GM19240 (cell line): ENCODE data around the gene UVSSA.
"Not testable (repeated sequence)": the region's sequence is repeated elsewhere in the genome, so short reads cannot be mapped to it uniquely, and the experiment has no call there.

Source experiments
- DNase-seq: peaks from one replicate; pipeline ENCODE4 v3.0.0; 2011; ENCODE audit warnings: low spot score; ENCODE audit not compliant: insufficient read length

The UVSSA gene

DNA sequence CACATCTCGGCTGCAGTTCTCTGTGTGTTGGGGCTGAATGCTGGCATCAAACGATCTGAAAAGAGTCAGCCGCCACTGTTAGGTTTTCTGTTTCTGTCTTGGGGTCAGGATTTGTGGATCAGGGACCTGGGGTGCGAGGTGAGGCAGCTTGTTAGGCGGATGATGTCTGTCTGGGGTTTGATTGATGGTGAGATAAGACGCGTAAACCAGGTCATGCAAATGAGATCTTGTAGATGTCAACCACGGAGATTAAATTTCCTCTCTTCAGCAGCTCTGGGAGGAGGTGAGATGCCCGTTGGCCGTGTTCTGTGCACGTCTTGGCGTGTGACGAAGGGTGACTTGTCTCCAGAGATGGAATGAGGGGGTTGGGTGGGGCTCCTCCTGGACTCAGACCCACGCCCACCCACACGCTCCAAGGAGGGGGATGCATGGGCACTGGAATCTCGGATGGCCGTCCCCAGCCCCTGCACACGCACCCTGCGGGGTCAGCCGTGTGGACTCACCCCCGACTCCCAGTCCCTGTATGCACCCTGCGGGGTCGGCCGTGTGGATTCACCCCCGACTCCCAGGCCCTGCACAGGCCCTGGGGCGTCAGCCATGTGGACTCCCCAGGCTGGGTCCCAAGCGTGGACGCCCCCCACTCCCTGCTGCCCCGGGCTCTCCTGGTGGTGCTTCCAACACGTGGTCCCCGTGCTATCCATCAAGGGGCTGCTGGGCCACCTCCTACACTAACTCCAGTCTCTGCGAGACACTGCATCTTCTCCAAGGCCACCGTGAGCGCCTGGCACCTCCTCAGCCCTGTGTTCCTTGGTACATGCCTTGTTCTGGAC lies 16.0 kb upstream of the UVSSA start:
- no peak for DNase-seq

DNA sequence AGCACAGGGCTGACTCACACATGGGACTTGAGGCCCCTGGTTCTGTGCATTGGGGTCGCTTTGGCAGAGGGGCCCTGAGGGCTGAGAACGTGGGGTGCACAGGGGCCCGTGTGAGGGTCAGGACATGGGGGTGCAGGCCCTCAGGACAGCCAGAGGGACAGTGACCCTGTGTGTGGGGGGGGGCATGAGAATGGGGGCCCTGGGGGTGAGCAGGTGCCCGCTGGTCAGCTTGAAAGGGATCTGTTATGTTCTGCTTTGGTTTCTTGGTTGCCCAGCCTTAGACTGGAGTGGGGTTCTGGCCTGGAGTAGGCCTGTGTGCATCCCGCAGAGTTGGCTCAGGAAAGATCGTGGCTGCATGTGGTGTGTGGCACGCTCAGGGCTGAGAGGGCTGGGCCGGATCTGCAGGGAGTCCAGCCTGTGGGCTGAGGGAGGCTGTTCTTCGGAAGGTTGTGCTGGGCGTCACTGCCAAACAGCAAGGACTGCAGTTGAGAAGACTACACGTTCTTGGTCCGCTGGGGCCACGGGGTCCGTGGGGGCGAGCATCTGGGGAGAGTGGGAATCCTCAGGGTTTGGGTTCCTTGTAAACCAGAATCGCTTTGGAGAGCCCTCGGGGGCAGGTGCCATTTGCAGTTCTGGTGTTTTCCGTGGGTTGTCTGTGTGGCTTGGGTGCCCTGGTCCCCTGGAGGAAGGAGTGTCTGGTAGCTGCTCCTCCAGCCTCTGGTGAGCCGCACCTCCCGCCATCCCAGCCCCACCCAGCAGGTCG lies 15.2 kb upstream of the UVSSA start:
- no peak for DNase-seq

DNA sequence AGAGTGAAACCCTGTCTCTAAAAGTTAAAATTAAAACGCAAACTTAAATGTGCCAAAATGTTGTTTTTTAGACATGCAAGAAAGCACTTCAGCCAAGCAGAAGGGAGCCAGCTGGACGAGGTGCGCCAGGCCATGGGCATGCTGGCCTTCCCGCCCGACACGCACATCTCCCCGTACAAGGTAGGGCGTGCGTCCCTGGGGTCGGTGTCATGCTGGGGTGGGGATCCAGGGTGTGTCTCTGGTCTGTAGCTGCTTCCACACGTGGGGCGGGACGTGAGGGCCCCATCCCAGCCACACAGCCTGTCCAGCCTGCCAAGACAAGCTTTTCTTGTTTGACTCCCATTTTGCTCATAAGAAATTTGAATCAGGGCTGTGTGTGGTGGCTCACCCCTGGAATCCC lies 14.3 kb upstream of the UVSSA start:
- DNase-seq: no peak

DNA sequence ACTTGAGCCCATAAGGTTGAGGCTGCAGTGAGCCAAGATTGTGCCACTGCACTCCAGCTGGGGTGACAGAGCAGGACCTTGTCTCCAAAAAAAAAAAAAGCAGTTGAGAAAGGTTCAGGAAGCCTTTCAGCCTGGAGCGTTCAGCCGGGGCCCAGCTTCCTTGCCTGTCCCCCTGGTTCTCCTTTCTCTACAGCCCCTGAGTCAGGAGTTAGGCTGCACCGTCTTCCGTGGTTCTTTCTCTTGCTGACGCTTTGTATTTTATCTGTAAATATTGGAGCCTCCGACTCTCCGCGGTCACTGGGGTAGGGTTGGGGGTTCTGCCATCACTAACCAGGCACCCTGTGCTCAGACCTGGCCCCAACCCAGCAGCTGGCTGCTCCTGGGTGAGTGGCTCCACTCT lies 13.8 kb upstream of the UVSSA start:
- no peak for DNase-seq

DNA sequence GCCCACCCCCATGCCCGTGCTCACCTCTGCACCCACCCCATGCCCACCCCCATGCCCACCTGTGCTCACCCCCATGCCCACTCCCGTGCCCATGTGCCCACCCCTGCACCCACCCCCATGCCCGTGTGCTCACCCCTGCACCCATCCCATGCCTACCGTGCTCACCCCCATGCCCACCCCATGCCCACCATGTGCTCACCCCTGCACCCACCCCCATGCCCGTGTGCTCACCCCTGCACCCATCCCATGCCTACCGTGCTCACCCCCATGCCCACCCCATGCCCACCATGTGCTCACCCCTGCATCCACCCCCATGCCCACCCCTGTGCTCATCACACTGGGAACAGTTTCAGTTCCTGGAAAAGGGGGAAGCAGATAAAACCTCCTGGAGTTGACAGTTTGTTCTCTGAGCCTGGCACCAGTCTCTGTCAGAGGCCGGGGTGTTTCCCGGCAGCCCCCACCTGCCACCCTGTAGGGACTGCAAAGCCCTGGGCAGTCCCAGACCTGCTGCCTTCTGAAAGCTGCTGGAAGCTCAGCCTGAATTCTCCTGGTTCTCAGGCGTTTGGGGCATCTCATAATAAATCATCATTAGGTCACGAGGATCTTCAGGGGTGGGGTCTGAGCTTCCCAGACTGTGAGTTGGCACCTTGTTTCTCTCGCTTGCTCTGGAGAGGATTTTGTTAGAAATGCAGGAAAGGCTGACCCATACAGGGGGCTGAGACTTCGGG lies 13.0 kb upstream of the UVSSA start:
- not testable (repeated sequence) for DNase-seq

DNA sequence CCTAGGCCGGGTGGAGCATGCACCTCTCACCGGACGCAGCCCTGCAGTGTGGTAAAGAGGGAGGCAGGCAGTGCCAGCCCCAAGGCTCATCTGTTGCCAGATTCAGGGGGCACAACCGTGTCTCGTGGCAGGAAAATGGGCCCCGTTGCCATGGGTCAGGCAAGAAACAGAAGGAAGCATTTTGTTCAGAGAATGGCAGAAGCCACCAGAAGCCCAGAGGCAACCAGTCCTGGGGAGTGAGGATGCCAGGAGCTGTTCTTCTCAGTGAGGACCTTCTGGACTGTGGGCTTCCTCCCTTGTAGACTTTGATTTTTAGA lies 12.5 kb upstream of the UVSSA start:
- no peak for DNase-seq

DNA sequence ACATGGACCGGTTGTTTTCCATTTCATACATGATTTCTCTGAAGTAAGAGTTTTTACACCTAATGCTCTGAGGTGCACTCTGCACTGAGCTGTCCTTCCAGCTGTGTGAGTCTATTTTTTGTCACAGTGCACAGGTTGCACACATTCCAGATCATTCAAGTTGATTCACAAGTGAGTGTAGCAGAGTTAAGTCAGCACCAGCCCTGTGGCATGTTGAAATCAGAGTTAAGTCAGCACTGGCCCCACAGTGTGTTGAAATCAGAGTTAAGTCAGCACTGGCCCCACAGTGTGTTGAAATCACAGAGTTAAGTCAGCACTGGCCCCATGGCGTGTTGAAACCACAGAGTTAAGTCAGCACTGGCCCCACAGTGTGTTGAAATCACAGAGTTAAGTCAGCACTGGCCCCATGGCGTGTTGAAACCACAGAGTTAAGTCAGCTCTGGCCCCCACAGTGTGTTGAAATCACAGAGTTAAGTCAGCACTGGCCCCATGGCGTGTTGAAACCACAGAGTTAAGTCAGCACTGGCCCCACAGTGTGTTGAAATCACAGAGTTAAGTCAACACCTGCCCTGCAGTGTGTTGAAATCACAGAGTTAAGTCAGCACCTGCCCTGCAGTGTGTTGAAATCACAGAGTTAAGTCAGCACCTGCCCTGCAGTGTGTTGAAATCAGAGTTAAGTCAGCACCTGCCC lies 11.7 kb upstream of the UVSSA start:
- DNase-seq: not testable (repeated sequence)

DNA sequence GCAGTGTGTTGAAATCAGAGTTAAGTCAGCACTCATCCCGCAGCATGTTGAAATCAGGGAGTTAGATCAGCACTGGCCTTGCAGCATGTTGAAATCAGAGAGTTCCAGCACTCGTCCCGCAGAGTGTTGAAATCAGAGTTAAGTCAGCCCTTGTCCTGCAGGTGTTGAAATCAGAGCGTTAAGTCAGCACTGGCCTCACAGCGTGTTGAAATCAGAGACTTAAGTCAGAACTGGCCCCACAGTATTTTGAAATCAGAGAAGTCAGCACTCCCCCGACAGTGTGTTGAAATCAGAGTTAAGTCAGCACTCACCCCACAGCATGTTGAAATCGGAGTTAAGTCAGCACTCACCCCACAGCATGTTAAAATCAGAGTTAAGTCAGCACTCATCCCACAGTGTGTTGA lies 10.9 kb upstream of the UVSSA start:
- no peak for DNase-seq

DNA sequence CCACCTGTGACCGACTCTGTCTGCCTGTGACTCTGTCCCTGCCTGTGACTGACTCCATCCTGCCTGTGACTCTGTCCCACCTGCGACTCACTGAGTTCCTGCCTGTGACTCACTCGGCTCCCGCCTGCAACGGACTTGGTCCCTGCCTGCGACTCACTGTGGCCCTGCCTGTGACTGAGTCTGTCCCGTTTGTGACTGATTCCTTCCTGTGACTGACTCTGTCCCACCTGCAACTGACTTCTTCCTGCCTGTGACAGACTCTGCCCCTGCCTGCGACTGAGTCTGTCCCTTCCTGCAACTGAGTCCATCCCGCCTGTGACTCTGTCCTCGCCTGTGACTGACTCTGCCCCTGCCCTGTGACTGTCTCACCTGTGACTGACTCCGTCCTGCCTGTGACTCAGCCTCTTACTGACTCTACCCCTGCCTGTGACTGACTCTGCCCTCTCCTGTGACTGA lies 9.6 kb upstream of the UVSSA start:
- DNase-seq: no peak

DNA sequence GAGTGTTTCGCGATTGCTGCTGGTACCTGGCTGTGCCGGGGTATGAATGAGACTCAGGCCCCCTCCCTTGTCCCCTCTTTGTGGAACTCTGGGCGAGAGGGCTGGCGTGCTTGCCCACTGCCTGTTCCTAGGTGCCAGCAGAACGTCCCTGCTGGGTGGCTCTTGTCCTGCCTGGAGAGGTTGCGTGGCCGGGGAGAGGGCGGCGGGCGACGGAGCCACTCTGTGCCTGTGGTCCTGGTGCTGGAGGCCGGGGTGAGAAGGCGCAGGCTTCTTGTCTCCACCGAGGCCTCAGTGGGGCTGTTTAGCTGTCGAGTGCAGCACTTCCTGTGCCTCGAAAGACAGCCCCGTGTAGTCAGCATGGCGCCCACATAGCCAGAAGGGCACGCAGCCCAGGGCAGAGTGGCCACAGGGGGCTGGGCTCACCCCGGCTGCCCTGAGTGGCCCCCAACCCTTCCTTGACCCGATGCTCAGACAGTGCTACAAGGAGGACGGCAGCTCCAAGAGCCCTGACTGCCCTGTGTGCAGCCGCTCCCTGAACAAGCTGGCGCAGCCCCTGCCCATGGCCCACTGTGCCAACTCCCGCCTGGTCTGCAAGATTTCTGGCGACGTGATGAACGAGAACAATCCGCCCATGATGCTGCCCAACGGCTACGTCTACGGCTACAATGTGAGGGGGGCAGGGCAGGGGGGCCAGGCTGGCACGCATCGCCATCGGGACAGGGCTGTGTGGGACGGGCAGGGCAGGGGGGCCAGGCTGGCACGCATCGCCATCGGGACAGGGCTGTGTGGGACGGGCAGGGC lies 8.9 kb upstream of the UVSSA start:
- DNase-seq: no peak

DNA sequence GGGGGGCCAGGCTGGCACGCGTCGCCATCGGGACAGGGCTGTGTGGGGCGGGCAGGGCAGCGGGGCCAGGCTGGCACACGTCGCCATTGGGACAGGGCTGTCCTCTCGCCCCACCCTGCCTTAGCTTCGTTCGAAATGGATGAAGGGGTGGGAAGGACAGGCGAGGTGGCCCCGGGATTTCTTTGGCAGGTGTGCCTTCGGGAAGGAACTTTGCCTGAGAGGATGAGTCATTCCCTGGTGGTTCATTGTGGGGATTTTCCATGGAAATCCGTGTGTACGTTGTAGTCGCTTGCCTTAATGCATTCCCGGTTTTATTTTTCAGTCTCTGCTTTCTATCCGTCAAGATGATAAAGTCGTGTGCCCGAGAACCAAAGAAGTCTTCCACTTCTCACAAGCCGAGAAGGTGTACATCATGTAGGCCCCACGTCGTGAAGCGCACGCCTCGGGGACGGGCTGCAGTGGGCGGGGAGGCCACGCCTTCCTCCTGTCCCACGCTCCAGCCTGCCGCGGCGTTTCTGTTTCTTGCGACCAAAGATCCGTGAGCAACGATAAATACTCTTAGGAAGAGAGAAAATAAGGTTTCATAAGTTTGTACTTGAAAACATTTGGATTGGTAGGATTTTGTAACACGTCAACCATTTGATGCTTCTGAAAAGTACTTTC lies 8.1 kb upstream of the UVSSA start:
- DNase-seq: no peak

DNA sequence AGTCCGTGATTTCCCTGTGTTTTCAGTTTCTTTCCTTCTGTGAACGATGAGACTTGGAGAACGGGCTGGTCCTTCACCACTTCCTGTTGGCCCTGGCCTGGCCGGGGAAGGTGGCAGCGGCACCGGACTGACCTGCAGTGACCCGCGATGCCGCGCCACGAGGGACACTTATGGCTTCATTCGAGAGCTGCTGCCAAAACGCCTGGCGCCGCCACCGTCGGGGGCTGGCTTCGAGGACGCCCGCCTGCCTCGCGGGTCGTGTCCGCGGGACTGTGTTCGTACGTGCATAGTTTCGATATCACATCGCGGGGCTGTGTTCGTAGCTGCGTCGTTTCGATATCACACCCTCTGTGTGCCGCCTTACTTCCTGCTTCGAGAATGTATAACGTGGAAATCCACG lies 7.5 kb upstream of the UVSSA start:
- no peak for DNase-seq

DNA sequence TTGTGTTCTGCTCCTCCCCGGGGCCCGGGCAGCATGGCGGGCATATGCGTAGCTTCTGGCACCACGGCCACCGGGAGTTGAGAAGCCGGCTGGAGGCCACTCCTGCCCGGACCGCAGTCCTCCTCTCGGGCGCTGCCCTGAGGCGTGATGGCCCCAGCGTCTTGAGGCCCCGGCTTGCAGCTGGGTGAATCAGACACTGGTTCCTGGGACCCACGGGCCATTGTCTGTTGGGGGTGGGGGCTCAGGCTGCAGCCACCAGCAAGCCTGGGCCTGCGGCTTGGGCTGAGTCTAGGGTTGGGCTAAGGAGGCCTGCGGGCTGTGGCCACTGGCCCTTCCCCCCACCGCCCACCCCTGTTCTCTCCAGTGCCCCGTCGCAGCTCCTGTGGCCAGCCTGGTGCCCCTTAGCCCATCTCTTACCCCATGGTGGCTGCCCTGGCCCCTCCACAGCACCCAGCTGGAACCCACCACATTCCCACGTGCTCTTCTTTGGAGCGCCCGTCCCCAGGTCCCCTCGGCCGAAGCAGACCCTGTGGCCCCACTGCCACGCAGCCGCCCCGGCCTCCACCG lies 6.7 kb upstream of the UVSSA start:
- no peak for DNase-seq

DNA sequence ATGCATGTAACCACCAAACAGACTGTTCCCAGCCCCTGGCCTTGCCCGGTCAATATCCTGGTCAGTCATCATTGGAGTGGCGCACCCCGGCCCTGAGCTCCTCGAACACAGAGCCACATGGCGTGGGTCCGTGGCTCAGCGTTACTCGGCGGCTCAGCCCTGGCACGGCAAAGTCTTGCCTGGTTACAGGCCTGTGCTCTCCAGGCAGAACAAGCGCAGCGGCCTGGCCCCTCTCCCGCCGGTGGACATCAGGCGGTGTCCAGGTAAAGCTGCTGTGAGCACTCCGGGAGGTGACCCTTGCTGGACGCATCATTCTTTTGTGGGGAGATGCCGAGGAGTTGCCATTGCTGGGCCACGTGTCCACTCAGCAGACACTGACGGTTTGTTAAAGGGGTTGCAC lies 6.1 kb upstream of the UVSSA start:
- DNase-seq: no peak

DNA sequence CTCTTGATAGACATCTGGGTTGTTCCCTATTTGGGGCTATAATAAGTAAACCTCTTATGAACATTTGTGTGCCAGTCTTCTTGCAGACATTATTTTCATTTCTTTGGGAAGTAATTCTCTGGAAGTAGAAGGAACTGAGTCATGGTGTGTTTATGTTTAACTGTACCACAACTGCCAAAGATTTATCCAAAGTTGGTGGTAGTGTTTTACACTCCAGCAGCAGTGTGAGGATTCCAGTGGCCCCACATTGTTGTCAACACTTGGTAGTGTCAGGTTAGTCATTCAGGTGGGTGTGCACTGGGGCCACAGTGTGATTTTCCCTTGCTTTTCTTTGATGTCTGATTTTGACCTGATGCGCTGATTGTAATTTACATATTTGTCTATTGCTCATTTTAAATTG lies 5.0 kb upstream of the UVSSA start:
- DNase-seq: no peak

DNA sequence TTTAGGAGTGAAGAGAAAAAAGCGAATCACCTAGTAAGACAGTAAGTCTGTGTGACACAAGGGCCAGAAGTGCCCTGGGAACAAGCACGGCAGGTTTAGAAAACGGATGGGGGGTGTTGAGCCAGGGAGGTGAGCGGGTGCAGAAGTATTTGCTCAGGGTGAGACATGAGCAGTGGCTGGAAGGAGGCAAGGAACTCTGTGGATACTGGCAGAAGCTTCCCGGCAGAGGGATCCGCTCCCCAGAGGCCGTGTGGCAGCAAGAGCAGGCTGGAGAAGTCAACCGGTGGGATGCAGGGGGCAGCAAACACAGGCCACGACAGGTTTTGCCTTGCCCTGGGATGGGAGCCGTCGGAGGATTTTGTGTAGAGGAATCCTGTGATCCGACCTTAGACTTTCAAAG lies 2.3 kb upstream of the UVSSA start:
- DNase-seq: no peak

DNA sequence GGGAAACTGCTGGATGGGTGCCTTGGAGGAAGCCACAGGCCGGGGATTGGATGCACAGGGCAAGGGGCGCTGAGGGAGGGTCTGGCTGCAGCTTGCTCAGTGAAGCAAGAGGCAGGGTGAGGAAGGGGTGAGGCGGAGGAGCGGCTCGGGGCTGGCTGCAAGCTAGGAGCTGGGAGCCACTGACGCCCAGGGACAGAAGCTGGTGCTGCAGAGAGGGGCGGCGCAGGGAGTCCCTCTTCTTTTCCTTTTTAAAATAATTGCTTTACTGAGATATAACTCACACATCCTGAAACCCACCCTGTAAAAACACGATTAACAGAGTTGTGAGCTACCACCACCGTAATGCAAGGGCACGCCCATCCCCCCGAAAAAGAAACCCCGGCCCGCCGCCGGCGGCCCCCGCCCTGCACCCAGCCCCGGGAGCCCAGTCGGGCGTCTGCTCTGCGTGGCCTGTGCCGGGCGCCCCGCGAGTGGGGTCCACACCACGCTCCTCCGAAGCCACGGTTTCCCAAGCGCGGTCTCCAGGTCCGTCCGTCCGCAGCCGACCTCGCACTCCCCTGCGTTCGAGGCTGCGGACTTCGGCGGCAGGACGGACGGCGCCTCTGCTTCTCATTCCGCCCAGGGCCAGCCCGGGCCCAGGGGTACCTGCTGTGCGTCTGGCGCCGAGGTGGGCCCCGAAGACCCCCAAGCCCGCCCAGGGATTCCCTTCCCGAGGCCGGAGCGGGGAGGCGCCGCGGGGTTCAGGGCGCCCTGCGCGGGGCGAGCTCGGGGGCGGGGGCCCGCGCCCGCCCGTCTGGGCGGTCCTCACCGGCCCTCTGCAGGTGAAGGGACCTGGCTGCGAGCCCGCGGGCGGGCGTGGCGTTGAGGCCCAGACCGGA lies 866 bp upstream of the UVSSA start:
- peak; percentile 32 for DNase-seq

DNA sequence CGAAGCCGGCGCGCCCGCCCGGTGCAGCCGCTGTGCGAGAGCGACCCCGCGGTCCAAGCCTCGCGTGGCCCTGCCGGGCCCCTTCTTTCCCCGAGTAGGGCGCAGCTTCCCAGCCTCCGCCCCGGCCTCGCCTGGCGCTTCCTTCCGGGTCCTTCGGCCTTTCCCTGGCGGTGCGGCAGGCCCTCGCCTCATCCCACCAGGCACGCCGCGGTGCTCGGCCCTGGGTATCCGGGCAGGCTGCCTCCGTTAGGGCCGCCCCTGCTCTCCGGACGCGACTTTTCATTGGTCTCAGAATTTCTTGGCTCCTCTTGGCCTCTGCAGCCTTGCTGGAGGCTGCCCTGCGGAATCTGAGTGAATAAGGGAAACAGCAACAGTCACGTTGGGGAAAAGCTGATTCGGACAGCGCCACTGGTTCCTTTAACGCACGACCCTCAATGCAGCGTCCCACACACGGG lies 429 bp downstream of the UVSSA start:
- DNase-seq: peak; percentile 84

DNA sequence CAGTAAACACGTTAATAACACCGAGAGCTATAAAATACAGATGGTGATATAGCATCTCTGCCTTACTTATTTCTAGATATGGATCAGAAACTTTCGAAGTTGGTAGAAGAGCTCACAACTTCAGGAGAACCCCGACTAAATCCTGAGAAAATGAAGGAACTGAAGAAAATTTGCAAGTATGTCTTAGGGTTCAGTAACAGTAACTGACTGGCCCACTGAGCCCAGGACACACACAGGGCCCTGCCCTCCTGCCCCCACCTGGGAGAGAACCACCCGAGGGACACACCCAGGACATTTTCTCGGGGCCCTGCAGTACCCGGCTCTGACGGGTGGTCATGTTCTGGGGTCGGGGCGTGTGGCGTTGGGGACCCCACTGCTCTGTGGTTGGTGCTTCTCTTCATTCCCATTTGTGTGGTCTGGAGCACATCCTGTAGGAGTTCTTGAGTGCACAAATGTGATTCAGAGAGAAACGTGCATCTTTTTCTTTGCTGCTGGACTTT lies 1.1 kb downstream of the UVSSA start:
- DNase-seq: no peak
